ENCODE data around the gene SYT1.

GRCh38 chr12:79455286-79455685, 590.7 kb downstream of the SYT1 start:
- TF ChIP-seq CTCF (IDR thresholded peaks at IDR 0.05; ENCODE audit: insufficient read depth, low read length, poor library complexity, severe bottlenecking) (no peak), EZH2phosphoT487 (conservative IDR thresholded peaks at IDR 0.05; ENCODE audit: low read length) (no peak)
